Activated CD4-positive, alpha-beta T cell treated with anti-CD3 and anti-CD28 coated beads, Interleukin-2, amount 50 U/mL, for 24 hours (primary cell): ENCODE data around the gene HYAL1.
"Not testable (repeated sequence)": the region's sequence is repeated elsewhere in the genome, so short reads cannot be mapped to it uniquely, and the experiment has no call there.

ENCODE experiments used
- DNase-seq, 2 donors: peaks; one replicate each; pipeline ENCODE4 v3.0.0-alpha.2; 2020; ENCODE audit warnings: low read depth in 1 of 2, low spot score in 1 of 2

The HYAL1 gene

GRCh38 chr3:50262200-50262599, 41.2 kb downstream of the HYAL1 start:
- DNase-seq = not testable (repeated sequence)

GRCh38 chr3:50261505-50261904, 41.9 kb downstream of the HYAL1 start:
- no peak for DNase-seq

GRCh38 chr3:50260942-50261441, 42.4 kb downstream of the HYAL1 start:
- no peak for DNase-seq

- DNase-seq = peak; percentile 53 to 75
Measured at GRCh38 chr3:50260027-50260941, 43.1 kb downstream of the HYAL1 start.

DNA sequence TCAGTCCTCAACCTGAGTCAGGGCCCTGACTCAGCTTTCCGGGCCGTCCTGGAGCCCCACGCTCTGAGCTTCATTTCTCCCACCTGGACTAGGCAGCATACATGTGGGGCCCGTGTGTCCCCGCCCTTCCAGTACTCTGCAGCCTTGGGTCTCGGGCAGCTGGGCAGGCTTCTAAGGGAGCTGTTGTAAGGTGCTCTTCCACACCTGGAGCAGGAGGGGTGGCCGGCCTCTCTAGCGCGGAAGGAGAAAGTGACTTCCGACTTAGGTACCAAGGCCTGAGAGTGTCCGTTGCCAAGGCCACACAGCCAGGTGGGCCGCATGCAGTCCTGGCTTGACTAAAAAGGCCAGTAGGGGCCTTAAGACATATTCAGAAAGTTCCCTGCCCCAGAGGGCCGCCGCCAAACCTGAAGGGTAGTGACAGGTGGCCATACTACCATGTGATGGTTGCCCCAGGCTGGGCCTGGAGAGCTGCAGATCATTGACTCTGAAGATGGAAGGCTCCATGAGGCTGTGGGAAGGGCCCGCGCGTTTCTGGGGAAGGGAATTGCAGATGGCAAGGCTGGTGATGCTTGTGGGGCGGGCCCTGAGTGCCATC, 43.8 kb downstream of the HYAL1 start:
- no peak for DNase-seq

- no peak for DNase-seq
Measured at GRCh38 chr3:50258979-50259378, 44.4 kb downstream of the HYAL1 start.

- no peak for DNase-seq
Measured at GRCh38 chr3:50258029-50258680, 45.2 kb downstream of the HYAL1 start.

DNA sequence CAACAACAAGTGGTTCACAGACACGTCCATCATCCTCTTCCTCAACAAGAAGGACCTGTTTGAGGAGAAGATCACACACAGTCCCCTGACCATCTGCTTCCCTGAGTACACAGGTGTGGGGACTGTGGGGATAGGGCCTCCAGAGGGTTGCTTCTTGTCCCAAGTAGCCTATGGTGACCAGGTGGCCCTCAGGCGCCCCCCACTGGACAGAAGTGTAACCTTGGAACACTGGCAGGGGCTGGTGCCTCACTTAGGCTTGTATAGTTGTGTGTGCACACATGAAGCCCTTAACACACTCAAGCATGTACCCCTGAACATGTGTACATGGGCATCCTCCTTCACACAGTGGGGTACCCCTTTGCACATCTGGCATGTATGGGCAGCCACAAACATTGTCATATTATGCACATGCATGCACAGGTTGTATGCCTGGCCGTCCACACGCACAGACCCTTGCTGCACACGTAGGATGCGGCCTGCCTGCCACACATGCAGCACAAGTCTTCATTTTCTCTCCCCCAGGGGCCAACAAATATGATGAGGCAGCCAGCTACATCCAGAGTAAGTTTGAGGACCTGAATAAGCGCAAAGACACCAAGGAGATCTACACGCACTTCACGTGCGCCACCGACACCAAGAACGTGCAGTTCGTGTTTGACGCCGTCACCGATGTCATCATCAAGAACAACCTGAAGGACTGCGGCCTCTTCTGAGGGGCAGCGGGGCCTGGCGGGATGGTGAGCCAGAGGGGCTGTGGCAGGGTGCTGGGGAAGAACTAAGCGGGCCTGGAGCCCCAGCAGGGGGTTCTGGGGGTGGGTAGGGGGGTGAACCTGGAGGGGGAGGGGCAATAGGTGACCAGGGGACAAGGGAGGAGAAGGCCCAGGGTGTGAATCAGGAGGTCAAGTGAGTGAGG, 46.1 kb downstream of the HYAL1 start:
- no peak for DNase-seq

DNA sequence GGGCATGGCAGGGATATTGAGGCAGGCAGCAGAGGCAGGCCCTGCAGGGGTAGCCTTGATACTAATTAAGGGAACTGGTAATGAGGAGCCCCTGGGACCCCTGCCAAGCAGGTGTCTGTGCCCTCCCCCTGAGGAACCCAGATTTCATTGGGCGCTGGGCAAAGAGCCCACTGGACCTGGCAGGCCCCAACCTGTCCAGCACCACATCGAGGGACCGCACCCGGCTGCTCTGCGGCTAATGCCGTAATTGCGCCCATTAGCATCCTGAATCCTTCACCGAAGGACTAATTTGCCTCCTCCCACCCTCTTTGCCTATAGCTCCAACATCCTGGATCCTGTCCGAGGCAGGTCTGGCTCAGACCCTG, 48.1 kb downstream of the HYAL1 start:
- no peak for DNase-seq

DNA sequence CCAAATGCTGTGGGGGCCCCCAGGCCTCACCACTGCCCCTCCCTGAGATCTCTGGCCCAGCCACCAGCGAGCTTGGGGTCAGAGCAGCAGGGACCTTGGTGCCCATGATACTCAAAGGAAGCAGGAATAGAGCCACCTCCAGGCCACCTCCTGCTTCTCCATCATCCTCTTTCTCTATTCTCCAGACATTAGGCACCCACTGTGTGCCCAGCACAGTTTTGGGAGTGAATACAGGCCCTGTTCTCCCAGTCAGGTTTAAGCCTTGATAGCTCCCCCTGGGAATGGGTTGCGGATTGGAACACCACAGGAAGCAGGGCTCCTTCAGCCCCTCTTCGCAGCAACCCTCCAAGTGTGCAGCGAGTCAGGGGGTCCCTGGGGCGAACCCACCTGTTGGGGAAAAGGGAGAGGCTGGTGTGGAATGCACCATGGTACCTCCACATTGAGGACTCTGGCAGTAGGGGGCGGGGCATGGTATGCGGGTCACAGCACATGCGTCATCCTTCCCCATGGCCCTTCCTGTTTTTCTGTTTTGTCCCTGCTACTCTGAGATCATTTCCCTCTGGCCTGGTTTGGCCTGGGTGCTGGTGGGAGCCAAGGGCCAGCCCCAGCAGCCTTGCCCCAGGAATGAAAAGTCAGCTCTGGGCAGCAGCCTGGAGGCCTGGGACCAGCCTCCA, 48.7 kb downstream of the HYAL1 start:
- DNase-seq = no peak

GRCh38 chr3:50251220-50251619, 52.2 kb downstream of the HYAL1 start:
- DNase-seq = no peak

DNA sequence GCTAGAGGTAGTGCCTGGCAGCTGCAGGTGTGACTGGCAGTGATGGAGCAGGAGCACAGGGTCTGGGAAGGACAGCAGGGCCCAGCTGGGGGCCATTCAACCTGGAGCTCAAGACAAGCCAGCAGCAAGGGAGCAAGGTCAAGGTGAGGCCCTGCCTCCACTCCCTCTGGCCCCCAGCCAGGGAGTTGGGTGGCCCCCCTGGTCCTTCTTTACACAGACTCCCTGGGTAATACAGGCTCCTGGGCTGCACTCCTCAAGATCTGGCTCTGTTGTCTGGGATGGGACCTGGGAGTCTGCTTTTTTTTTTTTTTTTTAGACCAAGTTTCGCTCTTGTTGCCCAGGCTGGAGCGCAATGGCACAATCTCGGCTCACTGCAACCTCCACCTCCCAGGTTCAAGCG, 52.9 kb downstream of the HYAL1 start:
- DNase-seq = no peak
